HL-60/S4 treated with phorbol 12-myristate 13-acetate at 8.2 ng/mL for 4 days and 3 days (cell line): Measurements from ENCODE around the gene LARP1.

Experiments used
- in situ Hi-C: fragments of 300-500 bp; cut with MboI; formaldehyde crosslinking; loops from 2 replicates; pipeline ENCODE4 v1.15.0; 2022; ENCODE audit warnings: low sequenced_read_pairs

The LARP1 gene

DNA sequence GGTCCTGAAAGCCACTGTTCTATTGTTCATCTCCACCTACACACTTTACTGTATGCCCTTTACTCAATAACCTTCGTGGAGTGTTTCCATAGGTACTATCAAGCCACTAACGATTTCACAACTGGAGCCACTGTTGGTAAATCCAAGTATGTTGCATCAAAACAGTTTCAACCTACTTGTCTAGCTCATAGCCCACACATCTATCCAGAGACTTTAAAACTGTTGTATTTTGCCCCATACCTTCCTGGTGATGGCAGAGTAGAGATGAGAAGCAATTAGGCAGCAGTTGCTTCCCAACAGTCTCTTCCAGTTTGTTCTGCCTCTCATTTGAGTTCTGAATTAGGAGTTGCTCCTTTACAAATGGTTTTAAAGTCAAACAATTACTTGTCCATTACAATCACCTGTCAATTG lies 94.6 kb downstream of the LARP1 start:
- in situ Hi-C loops = no loop called here

DNA sequence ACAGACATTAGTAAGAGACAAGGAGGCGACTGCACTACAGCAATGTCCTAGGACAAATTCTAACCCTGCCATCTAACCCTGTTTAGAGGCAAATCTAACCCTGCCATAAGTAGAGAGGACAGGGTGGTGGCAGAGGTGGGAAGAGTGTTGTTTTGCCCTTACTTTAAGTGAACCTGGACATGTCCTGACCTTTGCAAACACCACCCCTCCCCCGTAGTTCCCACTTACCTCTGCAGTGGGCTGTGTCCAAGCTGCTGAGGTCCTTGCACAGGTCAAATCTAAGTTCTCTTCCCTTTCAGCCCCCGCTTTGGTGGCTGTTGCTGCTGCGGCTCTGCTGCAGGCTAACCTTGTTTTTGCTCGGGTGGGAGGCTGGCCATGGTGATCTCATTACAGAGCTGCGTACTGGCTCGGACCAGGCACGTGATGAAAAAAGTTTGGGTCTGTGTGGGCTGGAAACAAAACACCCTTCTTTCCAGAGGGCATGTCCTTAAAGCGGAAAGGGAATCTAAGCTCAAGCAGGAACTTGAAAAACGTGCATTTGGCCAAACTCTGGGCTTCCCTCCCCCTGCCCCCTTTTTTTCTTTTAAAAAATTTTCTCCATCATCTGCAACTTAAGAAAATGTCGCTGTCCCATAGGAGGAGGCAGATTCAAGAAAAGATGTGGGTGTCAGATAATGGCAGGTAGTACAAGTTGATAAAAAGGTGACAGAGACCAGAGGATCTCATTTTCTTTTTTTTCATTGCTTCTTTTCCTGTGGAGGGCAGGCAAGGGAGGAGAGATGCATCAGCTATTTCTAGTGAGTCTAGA lies 95.3 kb downstream of the LARP1 start, which contains the start of gene FAXDC2:
TSS of gene FAXDC2 (minus strand) at position 349 of the 808 bp plus-strand sequence. CDS start 12,425 bp downstream, outside the sequence.
- in situ Hi-C loops = no loop called here

DNA sequence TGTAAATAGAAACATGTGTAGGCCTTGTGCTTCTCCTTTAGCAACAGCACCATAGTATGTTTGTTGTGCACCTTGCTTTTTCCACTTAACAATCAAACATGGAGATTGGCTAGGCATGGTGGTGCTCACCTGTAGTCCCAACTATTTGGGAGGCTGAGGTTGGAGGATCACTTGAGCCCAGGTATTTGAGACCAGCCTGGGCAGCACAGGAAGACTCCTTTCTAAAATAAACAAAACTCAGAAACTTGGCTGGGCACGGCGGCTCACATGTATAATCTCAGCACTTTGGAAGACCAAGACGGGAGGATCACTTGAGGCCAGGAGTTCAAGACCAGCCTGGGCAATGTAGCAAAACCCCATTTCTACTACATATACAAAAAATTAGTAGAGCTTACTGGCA lies 96.2 kb downstream of the LARP1 start:
- in situ Hi-C loops = no loop called here

GRCh38 chr5:154857530-154858296 lies 102.5 kb downstream of the LARP1 start:
- in situ Hi-C loops = no loop called here

DNA sequence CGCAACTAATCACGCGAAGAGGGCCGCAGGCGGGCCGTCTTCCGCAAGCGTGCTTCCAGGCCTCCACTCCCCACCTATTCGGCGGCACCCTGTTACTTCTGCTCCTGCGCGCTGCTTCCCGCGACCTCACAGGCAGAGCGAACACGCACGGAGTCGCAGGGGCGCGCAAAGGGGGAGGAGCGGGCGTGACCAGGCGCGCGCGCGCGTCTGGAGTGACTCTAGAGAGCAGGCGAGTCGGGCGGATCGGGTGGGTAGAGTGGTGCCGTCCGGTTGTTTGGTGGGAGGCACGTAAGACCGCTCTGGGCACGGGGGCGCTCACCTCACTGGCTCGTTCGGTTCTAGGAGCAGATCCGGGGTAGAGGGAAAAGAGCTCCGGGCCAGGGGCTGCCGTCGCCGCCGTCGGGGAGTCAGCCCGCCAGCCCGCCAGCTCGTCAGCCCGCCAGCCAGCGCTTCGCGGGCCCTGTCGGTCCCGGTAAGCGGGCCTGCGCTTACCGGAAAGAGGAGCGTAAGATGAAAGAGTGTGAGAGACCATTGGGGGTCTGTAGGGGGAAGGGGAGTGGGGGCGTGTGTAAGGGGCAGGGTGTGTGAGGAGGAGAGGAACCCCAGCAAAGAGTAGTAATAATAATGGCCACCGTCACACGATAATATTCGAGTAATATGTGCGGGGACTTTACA lies 103.3 kb downstream of the LARP1 start, which contains the start of gene CNOT8:
TSS of gene CNOT8 (plus strand) at position 331 of the 675 bp plus-strand sequence. CDS start 4,652 bp downstream, outside the sequence.
- in situ Hi-C loops = no loop called here

- in situ Hi-C loops = no loop called here
Observed at GRCh38 chr5:154858972-154859871, 104.0 kb downstream of the LARP1 start.

DNA sequence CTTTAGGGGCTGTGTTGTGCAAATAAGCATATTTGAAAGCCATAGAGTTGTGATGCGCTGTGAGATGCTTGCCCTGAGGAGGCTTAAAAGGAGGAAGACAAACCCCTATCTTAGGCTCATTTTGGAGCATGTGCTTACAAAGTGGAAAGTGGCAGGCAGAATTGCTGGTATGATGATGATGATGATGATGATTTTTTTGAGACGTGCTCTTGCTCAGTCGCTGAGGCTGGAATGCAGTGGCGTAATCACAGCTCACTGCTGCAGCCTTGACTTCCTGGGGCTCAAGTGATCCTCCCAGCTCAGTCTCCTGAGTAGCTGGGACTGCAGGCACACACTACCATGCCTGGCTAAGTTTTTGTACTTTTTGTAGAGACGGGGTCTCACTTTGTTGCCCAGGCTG lies 104.9 kb downstream of the LARP1 start:
- in situ Hi-C loops = no loop called here

DNA sequence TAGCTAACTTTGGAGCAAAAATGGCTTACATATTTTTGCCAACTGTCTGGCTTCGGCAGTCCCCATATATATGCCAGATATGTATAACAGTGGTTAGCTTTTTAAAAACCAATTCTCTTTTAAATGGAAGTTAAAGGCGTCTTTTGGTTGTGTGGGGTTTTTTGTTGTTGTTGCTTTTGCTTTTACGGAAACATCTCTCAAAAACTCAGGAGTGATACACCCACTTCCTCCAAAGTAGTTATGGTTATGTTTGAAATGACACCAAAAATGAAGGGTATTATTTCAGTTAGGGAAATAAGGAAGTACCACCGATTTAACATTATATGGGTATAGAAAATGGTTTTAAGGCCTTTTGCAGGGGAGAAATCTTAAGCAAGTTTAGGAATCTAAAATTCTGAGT lies 105.6 kb downstream of the LARP1 start:
- in situ Hi-C loops = no loop called here

- in situ Hi-C loops = no loop called here
Observed at GRCh38 chr5:154861946-154862345, 106.8 kb downstream of the LARP1 start.

- in situ Hi-C loops = no loop called here
Observed at GRCh38 chr5:154862766-154863165, 107.6 kb downstream of the LARP1 start.

- in situ Hi-C loops = no loop called here
Observed at GRCh38 chr5:154863291-154864080, 108.3 kb downstream of the LARP1 start.

GRCh38 chr5:154865466-154866184 lies 110.4 kb downstream of the LARP1 start:
- in situ Hi-C loops = no loop called here

DNA sequence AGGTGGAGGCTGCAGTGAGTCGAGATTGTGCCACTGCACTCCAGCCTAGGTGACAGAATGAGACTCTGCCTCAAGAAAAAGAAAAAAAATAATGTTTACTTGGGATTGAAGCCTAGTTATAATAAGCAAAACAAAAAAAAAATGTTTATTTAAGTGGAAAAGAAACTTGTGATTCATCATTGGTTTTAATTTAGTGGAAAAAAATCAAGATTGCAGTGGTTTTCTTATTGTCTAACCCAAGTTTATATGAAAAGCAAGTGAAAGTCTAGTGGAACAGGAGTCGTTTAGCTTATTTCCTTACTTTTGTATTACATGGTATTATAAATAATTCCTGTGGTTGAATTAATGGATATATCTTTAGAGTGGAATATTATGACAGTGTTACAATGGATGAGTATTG lies 111.7 kb downstream of the LARP1 start:
- in situ Hi-C loops = no loop called here
